Kidney epithelial cell (primary cell): ENCODE results near the gene KRT1. TPM values are rescaled to one million over a fixed set of nuclear protein-coding genes. Genes with fewer than 3 reads are reported as not detected.

Experiments used
- DNase-seq: peaks from one replicate; pipeline ENCODE4 v3.0.0-alpha.2; 2010; ENCODE audit warnings: low read depth
- H3K27me3 ChIP-seq: 2 replicates; pipeline ENCODE4 v1.6.0; 2011; ENCODE audit warnings: low read length; ENCODE audit not compliant: control insufficient read depth, insufficient read depth
- H3K36me3 ChIP-seq: 2 replicates; pipeline ENCODE4 v1.5.1; 2011; ENCODE audit warnings: low read length; ENCODE audit not compliant: control insufficient read depth, insufficient read depth
- H3K4me3 ChIP-seq: 2 replicates; pipeline ENCODE4 v1.5.1; 2011; ENCODE audit warnings: low read depth, mild to moderate bottlenecking, control low read depth, low read length
- CTCF ChIP-seq: IDR thresholded peaks from 2 replicates; pipeline ENCODE4 v1.5.1; 2011; ENCODE audit warnings: mild to moderate bottlenecking, moderate library complexity, low read length, control low read depth, inconsistent platforms; ENCODE audit not compliant: insufficient read depth, poor library complexity, severe bottlenecking
- total RNA-seq: library from RNA; depleted of rRNA; stranded (reverse); fragments of >200 nt; gene quantifications from 2 replicates; pipeline ENCODE4 v1.2.3, GENCODE V29; 2015

Gene KRT1
- total RNA-seq, 1 donor from 2014 or later: not detected

- no peak for DNase-seq
- H3K4me3 ChIP-seq: no peak overlapping the region
- no peak for TF ChIP-seq CTCF
- H3K36me3 ChIP-seq: no peaks in the 10 kb centered on the region
- peaks cover 48% of the 10 kb centered on the region for H3K27me3 ChIP-seq
These were observed 11.6 kb upstream of the KRT1 start for GRCh38 chr12:52691841-52692150.

DNA sequence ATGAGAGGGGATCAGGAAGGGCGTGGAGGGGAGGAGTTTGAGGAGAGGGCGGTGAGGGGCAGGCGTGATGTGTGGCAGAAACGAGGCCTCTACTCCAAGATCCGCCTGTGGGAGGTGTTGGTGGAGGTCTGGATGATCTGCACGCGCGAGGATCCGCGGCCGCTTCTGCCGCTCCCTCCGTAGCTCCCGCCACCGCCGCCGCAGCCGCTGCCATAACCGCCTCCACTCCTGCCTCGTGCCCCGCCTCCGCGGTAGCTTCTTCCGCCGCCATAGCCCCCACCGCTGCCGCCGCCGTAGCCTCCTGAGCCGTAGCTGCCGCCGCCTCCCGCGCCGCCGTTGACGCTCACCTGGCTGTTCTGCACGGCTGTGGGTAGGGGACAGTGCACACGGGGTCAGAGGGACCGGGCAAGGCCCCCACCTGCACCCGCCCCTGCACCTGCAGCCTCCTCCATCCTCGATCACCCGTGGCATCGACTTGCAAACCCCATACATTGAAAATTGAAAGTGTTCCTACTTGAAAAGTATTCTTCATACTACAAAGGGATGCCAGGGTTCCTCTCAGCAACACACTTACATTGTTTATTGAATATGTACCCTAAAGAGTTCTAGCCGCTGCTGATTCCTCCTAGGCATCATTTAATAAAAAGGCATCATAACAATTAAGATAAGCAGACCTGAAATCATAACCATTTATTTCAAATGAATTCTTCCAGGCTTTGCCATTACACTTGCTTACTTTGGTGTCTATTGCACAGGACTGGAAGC is 11.1 kb upstream of the KRT1 start:
- Histone ChIP-seq H3K4me3 (no peak overlapping the region), H3K36me3 (no peaks in the 10 kb centered on the region), H3K27me3 (peaks cover 47% of the 10 kb centered on the region)
- no peak for TF ChIP-seq CTCF
- no peak for DNase-seq

DNA sequence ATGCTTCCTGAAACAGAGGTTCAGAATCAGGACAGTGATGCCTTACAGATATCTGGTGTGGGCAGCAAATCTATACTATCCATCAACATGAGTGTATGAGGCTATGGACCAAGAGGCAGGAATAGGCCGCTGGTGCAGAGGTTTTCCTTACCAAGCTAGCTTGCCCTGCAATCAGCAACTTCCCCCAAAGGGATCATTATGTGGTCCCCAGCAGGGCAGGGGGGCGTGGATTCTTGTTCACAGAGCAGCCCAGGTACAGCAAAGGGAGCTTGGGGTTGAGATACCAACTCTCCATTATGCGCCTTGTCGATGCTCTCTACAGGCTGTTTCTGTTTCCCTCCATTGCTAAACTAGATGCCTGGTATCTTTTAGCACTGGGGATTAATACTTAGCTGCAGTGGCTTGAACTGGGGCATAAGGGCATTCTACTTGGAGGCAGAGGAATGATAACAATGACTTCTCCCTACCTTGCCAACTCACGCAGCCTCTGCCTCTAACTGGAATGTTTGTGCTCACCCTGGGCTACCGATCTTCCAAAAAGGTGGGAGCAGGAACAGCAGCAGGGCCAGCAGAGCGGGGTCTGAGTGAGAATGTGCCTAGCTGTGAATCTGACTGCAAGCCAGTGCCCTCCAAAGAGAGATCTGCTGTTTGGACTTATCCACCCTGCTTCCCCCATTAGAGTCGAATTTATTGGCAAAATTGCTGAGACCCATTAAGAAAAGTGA is 10.3 kb upstream of the KRT1 start:
- no peak overlapping the region for H3K4me3 ChIP-seq
- DNase-seq: no peak
- TF ChIP-seq CTCF: no peak
- no peaks in the 10 kb centered on the region for H3K36me3 ChIP-seq
- peaks cover 46% of the 10 kb centered on the region for H3K27me3 ChIP-seq

DNA sequence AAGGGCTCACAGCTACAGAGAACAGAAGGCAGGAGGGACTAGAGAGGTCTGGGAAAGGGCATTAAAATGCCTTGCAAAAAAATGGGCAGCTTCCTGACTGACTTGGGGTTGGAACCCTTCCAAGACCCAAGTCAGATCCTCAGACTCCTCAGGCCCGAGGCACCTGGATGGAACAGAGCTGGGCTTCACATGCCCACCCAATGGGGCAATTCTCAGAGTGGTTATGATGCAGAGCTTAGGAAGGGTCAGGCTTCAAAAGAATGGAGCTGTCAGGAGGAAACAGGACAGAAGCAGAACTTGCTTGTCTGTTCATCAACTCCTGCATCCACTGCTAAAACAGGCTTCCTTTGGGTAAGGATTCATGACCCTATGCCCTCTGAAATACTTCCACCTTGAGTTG is 9.7 kb upstream of the KRT1 start:
- H3K36me3 ChIP-seq: no peaks in the 10 kb centered on the region
- H3K4me3 ChIP-seq: no peak overlapping the region
- H3K27me3 ChIP-seq: peaks cover 48% of the 10 kb centered on the region
- TF ChIP-seq CTCF: no peak
- no peak for DNase-seq

DNA sequence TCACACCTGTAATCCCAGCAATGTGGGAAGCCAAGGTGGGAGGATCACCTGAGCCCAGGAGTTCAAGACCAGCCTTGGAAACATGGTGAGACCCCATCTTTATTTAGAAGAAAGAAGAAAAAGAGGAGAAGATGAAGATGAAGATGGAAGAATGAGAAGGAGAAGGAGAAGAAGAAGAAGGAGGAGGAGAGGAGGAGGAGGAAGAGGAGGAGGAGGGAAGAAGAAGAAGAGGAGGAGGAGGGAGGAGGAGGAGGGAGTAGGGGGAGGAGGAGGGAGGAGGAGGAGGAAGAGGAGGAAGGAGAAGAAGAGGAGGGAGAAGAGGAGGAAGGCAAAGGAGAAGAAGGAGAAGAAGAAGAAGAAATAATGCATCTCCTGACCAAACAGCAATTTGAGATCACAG is 9.0 kb upstream of the KRT1 start:
- Histone ChIP-seq H3K4me3 (no peak overlapping the region), H3K27me3 (peaks cover 48% of the 10 kb centered on the region), H3K36me3 (no peaks in the 10 kb centered on the region)
- DNase-seq: no peak
- TF ChIP-seq CTCF: no peak
